ENCODE data around the gene GPR142. TPM values are rescaled to one million over a fixed set of nuclear protein-coding genes. Genes with fewer than 3 reads are reported as not detected.
"Not testable (repeated sequence)": the region's sequence is repeated elsewhere in the genome, so short reads cannot be mapped to it uniquely, and the experiment has no call there.

Gene GPR142
- total RNA-seq, 2 experiments from 2014 or later, result not detected

DNA sequence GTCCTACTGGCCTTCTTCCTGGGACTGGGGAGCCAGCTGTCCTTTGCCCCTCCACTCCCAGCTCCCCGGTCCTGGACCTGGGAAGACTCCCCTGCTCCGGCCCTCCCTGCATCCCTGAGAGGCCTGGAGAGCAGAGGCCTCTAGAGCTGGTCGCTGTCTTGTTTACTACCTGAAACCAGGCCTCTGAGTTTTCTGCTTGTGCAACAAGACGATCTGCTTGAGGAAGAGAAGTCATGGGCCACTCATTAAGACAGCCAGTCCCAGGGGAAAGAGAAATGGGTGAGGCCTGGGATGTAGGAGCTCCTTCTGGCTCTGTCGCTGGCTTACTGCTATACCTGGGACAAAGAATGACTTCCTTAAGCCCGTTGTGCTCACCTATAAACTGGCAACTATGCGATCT is 34.7 kb downstream of the GPR142 start:
- CTCF ChIA-PET, result interaction anchor here (0.5 to 0.8 kb wide), 3 partner anchors 21 to 155 kb away, joined by 3 read pairs; no protein-coding TSS in a partner anchor
- Mint-ChIP-seq H3K36me3 (ENCODE audit: low read depth) (no peaks in the 10 kb centered on the region), H3K27me3 (no peaks in the 10 kb centered on the region), H3K4me3 (no peak overlapping the region), H3K4me1 (no peaks in the 10 kb centered on the region), H3K9me3 (ENCODE audit: low read depth) (no peaks in the 10 kb centered on the region), H3K27ac (no peak overlapping the region)
- POLR2A ChIA-PET, result interaction anchor here (0.6 kb wide), 1 partner anchor 382 kb away, joined by 10 read pairs; no protein-coding TSS in a partner anchor
- DNase-seq (no peak), ATAC-seq (no peak)
- intact Hi-C loops (cut with DNase I, micrococcal nuclease), result no loop called here

DNA sequence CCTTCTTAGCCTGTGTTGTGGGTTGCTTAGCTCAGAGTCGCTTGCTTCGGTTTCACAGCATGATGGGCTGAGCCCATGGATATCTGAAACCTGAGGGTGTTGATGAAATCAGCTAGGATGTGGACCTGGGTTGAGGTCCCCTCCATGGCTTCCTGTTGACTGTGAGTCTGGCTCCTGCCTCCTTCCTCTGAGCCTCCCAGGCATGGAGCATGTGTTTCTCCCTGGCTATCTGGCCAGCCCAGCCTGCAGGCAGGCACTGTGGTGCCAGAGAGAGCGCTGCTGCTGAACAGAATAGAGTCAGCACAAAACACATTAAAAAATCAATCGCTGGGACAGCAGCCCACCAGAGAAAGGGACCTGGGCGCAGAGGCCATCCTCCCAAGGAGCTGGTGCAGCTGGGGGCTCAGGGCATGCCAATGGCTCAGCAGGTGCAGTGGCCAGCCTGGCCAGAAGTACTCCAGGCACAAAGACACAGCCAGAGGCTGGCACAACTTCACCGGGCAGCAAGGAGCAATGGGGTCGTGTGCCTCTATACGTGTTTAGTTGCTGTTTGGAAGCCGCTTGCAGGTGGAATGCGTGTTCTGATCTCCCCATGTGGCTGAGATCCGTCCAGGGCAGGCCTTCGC is 36.3 kb downstream of the GPR142 start:
- Mint-ChIP-seq H3K36me3 (ENCODE audit: low read depth) (no peaks in the 10 kb centered on the region), H3K4me1 (no peaks in the 10 kb centered on the region), H3K4me3 (no peak overlapping the region), H3K9me3 (ENCODE audit: low read depth) (no peaks in the 10 kb centered on the region), H3K27me3 (no peaks in the 10 kb centered on the region), H3K27ac (no peak overlapping the region)
- intact Hi-C loops (cut with DNase I, micrococcal nuclease), result no loop called here
- DNase-seq (no peak), ATAC-seq (no peak)
- CTCF ChIA-PET, result interaction anchor here (0.5 to 1.1 kb wide), 2 partner anchors 35 to 185 kb away, joined by 3 read pairs; no protein-coding TSS in a partner anchor
- POLR2A ChIA-PET, result no interaction called here

DNA sequence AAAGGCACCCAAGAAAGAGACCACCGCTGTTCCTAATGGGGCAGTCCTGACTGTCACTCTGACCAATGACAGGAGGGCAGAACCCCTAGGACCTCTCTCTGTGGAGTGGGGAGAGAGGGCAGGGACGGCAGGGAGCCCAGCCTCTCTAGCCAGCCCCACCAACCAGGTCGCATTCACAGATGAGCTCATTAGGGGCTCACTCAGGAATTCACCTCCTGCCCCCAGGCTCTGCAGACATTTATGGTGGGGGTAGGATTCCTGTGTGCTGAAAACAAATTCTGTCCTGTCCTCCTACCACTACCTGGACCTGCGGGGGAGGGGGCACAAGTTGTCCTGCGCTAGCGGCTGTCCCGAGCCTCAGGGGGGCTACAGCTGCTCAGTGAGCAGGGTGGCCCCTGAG is 36.9 kb downstream of the GPR142 start:
- H3K9me3 Mint-ChIP-seq (ENCODE audit: low read depth), result no peaks in the 10 kb centered on the region
- H3K27me3 Mint-ChIP-seq, result no peaks in the 10 kb centered on the region
- H3K36me3 Mint-ChIP-seq (ENCODE audit: low read depth), result no peaks in the 10 kb centered on the region
- no peak overlapping the region for H3K4me3 Mint-ChIP-seq
- CTCF ChIA-PET, result interaction anchor here (1.9 kb wide), 1 partner anchor 10 kb away, joined by 5 read pairs; no protein-coding TSS in a partner anchor
- H3K27ac Mint-ChIP-seq, result no peak overlapping the region
- intact Hi-C loops (cut with DNase I, micrococcal nuclease), result no loop called here
- DNase-seq, result no peak
- no peak for ATAC-seq
- POLR2A ChIA-PET, result no interaction called here
- H3K4me1 Mint-ChIP-seq, result no peaks in the 10 kb centered on the region

DNA sequence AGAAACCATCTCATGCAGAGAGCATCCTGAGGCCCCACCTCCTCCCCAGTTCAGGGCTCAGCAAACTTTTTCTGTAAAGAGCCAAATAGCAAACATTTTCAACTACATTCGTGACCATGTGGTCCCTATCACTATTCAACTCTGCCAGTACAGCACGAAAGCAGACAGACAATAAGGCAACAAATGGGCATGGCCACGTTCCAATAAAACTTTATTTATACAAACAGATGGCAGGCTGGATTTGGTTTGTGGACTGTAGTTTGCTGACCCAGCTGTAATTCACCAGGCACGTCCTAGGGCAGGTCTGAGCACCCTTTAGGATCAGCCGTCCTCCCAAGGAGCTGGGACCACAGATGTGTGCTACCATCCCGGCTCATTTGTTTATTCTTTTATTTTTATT is 37.5 kb downstream of the GPR142 start:
- no peak for DNase-seq
- Mint-ChIP-seq H3K9me3 (ENCODE audit: low read depth) (no peaks in the 10 kb centered on the region), H3K27ac (no peak overlapping the region), H3K4me3 (no peak overlapping the region), H3K27me3 (no peaks in the 10 kb centered on the region), H3K4me1 (no peaks in the 10 kb centered on the region), H3K36me3 (ENCODE audit: low read depth) (no peaks in the 10 kb centered on the region)
- POLR2A ChIA-PET, result no interaction called here
- intact Hi-C loops (cut with DNase I, micrococcal nuclease), result no loop called here
- CTCF ChIA-PET, result interaction anchor here (1.9 kb wide), 1 partner anchor 10 kb away, joined by 5 read pairs; no protein-coding TSS in a partner anchor
- ATAC-seq, result no peak

DNA sequence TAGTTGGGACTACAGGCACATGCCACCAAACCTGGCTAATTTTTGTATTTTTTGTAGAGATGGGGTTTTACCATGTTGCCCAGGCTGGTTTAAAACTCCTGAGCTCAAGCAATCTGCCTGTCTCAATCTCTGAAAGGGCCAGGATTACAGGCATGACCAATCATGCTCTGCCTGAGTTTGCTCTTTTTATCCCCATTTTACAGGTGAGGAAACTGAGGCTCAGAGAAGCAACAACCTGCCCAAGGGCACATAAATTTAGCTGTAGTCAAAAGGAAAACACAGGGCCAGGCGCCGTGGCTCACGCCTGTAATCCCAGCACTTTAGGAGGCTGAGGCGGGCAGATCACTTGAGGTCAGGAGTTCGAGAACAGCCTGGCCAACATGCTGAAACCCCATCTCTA is 38.0 kb downstream of the GPR142 start:
- DNase-seq; H3K9me3 Mint-ChIP-seq (ENCODE audit: low read depth); H3K36me3 Mint-ChIP-seq (ENCODE audit: low read depth); H3K4me3 Mint-ChIP-seq; intact Hi-C loops (cut with DNase I, micrococcal nuclease); ATAC-seq; H3K27ac Mint-ChIP-seq; H3K4me1 Mint-ChIP-seq; POLR2A ChIA-PET; H3K27me3 Mint-ChIP-seq: not testable (repeated sequence)
- CTCF ChIA-PET, result interaction anchor here (1.9 kb wide), 1 partner anchor 11 kb away, joined by 5 read pairs; no protein-coding TSS in a partner anchor

DNA sequence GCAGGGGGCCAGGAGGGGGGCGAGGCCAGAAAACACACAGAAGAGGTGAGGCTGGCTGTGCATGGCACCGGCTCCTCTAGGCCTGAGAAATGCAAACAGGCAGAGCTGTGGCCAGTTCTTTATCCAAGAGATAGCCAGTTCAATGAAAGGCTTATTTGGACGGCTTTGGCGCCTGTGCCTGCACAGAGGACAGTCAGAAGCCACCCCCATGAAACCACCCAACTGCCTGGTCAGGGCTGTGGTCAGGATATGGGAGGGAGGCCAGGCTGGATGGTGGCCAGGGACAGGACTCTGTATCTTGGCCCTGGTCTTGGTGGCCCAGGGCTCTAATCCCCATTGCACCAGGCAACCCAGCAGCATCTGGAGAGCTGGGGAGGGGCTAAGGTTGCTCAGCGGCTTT is 40.1 kb downstream of the GPR142 start:
- Mint-ChIP-seq H3K27ac (no peak overlapping the region), H3K4me3 (no peak overlapping the region), H3K9me3 (ENCODE audit: low read depth) (no peaks in the 10 kb centered on the region), H3K27me3 (no peaks in the 10 kb centered on the region), H3K36me3 (ENCODE audit: low read depth) (no peaks in the 10 kb centered on the region), H3K4me1 (no peaks in the 10 kb centered on the region)
- ChIA-PET CTCF (interaction anchor here (0.6 to 1.8 kb wide), 4 partner anchors 26 to 131 kb away, joined by 3 to 5 read pairs (median 4); no protein-coding TSS in a partner anchor), POLR2A (no interaction called here)
- DNase-seq, result no peak
- ATAC-seq, result no peak
- intact Hi-C loops (cut with DNase I, micrococcal nuclease), result no loop called here

DNA sequence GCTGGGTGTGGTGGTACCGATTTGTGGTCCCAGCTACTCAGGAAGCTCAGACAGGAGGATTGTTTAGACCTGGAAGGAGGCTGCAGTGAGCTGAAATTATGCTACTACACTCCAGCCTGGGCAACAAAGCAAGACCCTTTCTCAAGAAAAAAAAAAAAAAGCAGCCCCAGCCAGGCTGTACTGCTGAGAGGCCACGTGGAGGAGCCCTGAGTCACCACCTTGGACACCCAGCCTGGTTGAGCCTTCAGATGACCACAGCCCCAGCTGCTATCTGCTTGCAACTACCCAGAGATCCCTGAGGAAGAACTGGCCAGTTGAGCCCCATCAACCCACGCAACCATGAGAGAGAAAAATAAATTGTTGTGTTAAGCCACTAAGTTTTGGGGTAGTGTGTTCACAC is 41.0 kb downstream of the GPR142 start:
- Mint-ChIP-seq H3K9me3 (ENCODE audit: low read depth) (no peaks in the 10 kb centered on the region), H3K27ac (no peak overlapping the region)
- POLR2A ChIA-PET, result no interaction called here

DNA sequence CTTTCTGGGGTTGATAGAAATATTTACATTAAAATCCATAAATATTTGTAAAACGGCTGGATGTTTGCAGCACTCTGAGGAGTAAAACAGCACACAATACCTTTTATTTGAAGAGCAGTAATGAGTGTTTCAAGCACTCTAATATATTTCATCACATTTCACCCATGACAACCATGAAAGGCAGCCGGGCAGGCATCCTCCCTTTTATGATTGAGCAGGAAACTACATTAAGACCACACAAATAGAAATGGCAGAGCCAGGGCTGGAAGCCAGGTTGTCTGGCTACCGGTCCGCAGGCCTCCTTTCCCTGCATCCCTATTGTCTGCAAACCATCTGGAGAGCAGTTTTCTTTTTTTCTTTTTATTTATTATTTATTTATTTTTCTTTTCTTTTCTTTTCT is 41.5 kb downstream of the GPR142 start:
- Mint-ChIP-seq H3K4me3 (no peak overlapping the region), H3K9me3 (ENCODE audit: low read depth) (no peaks in the 10 kb centered on the region), H3K4me1 (no peaks in the 10 kb centered on the region), H3K27ac (no peak overlapping the region), H3K36me3 (ENCODE audit: low read depth) (no peaks in the 10 kb centered on the region), H3K27me3 (no peaks in the 10 kb centered on the region)
- ChIA-PET POLR2A (no interaction called here), CTCF (interaction anchor here (0.7 to 1.2 kb wide), 2 partner anchors 27 to 395 kb away, joined by 3 to 4 read pairs; no protein-coding TSS in a partner anchor)
- DNase-seq (no peak), ATAC-seq (no peak)
- intact Hi-C loops (cut with DNase I, micrococcal nuclease), result no loop called here

More for the DNA sequence above, 41.0 kb downstream of the GPR142 start:
- Mint-ChIP-seq H3K27me3 (no peaks in the 10 kb centered on the region), H3K36me3 (ENCODE audit: low read depth) (no peaks in the 10 kb centered on the region), H3K4me1 (no peaks in the 10 kb centered on the region), H3K4me3 (no peak overlapping the region)
- ATAC-seq (no peak), DNase-seq (no peak)
- CTCF ChIA-PET, result interaction anchor here (0.7 kb wide), 1 partner anchor 353 kb away, joined by 5 read pairs; no protein-coding TSS in a partner anchor
- intact Hi-C loops (cut with DNase I, micrococcal nuclease), result no loop called here

DNA sequence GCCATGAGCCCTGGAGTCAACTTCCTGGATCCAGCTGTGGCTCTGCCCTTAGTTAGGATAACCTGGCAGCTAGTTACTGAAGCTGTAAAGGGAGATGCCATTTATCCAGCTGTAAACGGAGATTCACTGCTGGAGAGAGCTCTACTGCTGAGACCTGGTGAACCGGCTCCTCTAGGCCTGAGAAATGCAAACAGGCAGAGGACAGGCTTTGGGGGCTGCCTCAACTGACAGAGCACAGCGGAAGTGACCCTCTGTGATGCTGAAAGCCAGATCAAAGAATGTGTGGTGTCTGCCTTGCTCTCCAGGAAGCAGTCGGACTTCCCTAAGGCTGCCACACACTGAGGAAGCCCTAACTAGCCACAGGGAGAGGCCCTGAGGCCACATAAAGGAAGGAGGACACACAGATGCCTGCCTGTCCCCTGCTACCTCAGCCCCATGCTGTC is 42.7 kb downstream of the GPR142 start:
- DNase-seq (no peak), ATAC-seq (no peak)
- Mint-ChIP-seq H3K27me3 (no peaks in the 10 kb centered on the region), H3K36me3 (ENCODE audit: low read depth) (no peaks in the 10 kb centered on the region), H3K4me3 (no peak overlapping the region), H3K9me3 (ENCODE audit: low read depth) (no peaks in the 10 kb centered on the region), H3K4me1 (no peaks in the 10 kb centered on the region), H3K27ac (no peak overlapping the region)
- ChIA-PET POLR2A (no interaction called here), CTCF (interaction anchor here (0.7 to 1.2 kb wide), 4 partner anchors 28 to 42 kb away, joined by 3 read pairs; no protein-coding TSS in a partner anchor)
- intact Hi-C loops (cut with DNase I, micrococcal nuclease), result no loop called here

DNA sequence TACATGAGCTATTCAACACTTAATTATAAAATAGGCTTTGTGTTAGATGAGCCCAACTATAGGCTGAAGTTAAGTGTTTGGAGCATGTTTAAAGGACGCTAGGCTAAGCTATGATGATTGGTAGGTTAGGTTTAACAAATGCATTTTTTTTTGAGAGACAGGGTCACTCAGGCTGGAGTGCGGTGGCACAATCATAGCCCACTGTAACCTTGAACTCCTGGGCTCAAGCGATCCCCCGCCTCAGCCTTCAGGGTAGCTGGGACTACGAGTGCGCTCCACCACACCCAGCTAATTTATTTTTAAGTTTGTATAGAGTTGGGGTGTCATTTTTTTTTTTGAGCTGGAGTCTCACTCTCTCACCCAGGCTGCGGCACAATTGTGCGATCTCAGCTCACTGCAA is 45.3 kb downstream of the GPR142 start:
- H3K27me3 Mint-ChIP-seq, result peaks cover 2% of the 10 kb centered on the region
- DNase-seq (no peak), ATAC-seq (no peak)
- no peaks in the 10 kb centered on the region for H3K9me3 Mint-ChIP-seq (ENCODE audit: low read depth)
- H3K36me3 Mint-ChIP-seq (ENCODE audit: low read depth), result no peaks in the 10 kb centered on the region
- intact Hi-C loops (cut with DNase I, micrococcal nuclease), result no loop called here
- H3K27ac Mint-ChIP-seq, result no peak overlapping the region
- H3K4me1 Mint-ChIP-seq, result peaks cover 2% of the 10 kb centered on the region
- ChIA-PET CTCF (interaction anchor here (0.6 kb wide), 1 partner anchor 175 kb away, joined by 4 read pairs; no protein-coding TSS in a partner anchor), POLR2A (interaction anchor here (0.6 kb wide), 1 partner anchor 33 kb away, joined by 3 read pairs; no protein-coding TSS in a partner anchor)
- no peak overlapping the region for H3K4me3 Mint-ChIP-seq

DNA sequence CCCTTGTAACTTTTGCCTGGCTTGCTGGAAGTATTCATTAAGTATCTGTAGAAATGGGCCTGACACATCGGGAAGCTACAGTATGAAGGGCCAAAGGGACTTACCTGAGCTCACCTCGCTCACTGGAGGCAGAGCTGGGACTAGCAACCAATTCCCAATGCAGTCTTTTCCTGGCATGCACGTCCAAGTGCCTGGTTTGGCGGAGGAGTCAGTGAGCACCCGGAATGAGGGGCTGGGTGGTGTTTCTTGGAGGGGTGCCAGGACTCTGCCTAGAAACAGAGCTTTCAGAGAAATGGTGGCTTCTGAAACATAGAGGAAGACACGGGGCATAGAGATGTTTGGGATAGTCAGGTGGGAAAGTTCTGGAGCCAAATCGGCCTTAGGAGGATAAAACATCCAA is 46.2 kb downstream of the GPR142 start:
- CTCF ChIA-PET, result interaction anchor here (0.7 kb wide), 1 partner anchor 24 kb away, joined by 3 read pairs; no protein-coding TSS in a partner anchor
- H3K27ac Mint-ChIP-seq, result no peak overlapping the region
- POLR2A ChIA-PET, result no interaction called here
- H3K4me1 Mint-ChIP-seq, result peaks cover 2% of the 10 kb centered on the region
- H3K27me3 Mint-ChIP-seq, result peaks cover 2% of the 10 kb centered on the region
- no peak overlapping the region for H3K4me3 Mint-ChIP-seq
- DNase-seq (no peak), ATAC-seq (no peak)
- no peaks in the 10 kb centered on the region for H3K9me3 Mint-ChIP-seq (ENCODE audit: low read depth)
- intact Hi-C loops (cut with DNase I, micrococcal nuclease), result no loop called here
- no peaks in the 10 kb centered on the region for H3K36me3 Mint-ChIP-seq (ENCODE audit: low read depth)

DNA sequence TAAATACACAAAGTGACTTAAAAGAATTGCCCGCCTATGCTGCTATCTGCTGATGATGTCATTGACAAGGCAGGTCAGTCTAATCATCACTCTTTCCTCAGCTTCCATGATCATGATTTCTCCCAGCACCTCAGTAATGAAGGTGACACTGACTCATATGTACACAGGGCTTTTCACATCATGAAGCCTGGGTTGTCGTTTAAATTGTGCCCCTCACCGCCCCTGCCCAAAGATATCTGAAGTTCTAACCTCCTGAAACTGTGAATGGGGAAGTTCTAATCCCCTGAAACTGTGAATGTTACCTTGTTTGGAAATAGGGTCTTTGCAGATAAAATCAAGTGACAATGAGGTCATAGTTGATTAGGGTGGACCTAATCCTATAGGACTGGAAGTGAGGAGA is 47.2 kb downstream of the GPR142 start:
- CTCF ChIA-PET, result interaction anchor here (0.7 kb wide), 1 partner anchor 152 kb away, joined by 3 read pairs; no protein-coding TSS in a partner anchor
- no peak overlapping the region for H3K27ac Mint-ChIP-seq
- no peaks in the 10 kb centered on the region for H3K36me3 Mint-ChIP-seq (ENCODE audit: low read depth)

More for the DNA sequence above, 47.2 kb downstream of the GPR142 start:
- no peak overlapping the region for H3K4me3 Mint-ChIP-seq
- ATAC-seq, result no peak
- intact Hi-C loops (cut with DNase I, micrococcal nuclease), result no loop called here
- peaks cover 2% of the 10 kb centered on the region for H3K27me3 Mint-ChIP-seq
- DNase-seq, result no peak
- H3K4me1 Mint-ChIP-seq, result peaks cover 2% of the 10 kb centered on the region
- no peaks in the 10 kb centered on the region for H3K9me3 Mint-ChIP-seq (ENCODE audit: low read depth)
- POLR2A ChIA-PET, result no interaction called here

Data from activated CD4-positive, alpha-beta T cell treated with anti-CD3 and anti-CD28 coated beads for 36 hours (primary cell).